GM19023 (cell line): ENCODE measurements around the gene SLC47A2.
A peak's percentile ranks its signal among the peaks of the same experiment; 100 is the strongest.

ENCODE experiments used
- ATAC-seq: cut with Tn5 transposase; IDR thresholded peaks from one replicate; pipeline ENCODE4 v1.9.1; 2021; ENCODE audit warnings: mild to moderate bottlenecking, moderate library complexity; ENCODE audit not compliant: unreplicated experiment

The SLC47A2 gene

GRCh38 chr17:19647697-19648474 is 68.5 kb downstream of the SLC47A2 start:
- peak; percentile 40 for ATAC-seq

- ATAC-seq, result no peak
These were observed 69.3 kb downstream of the SLC47A2 start for GRCh38 chr17:19646788-19647696.

- ATAC-seq, result no peak
These were observed 70.6 kb downstream of the SLC47A2 start for GRCh38 chr17:19645734-19646201.

GRCh38 chr17:19644493-19645210 is 71.7 kb downstream of the SLC47A2 start:
- no peak for ATAC-seq

- ATAC-seq, result no peak
These were observed 74.0 kb downstream of the SLC47A2 start for GRCh38 chr17:19642373-19642893.

- ATAC-seq, result no peak
These were observed 74.6 kb downstream of the SLC47A2 start for GRCh38 chr17:19641687-19642372.

GRCh38 chr17:19631905-19632304 is 84.5 kb downstream of the SLC47A2 start:
- no peak for ATAC-seq

GRCh38 chr17:19630661-19631060 is 85.7 kb downstream of the SLC47A2 start:
- no peak for ATAC-seq

GRCh38 chr17:19630035-19630434 is 86.3 kb downstream of the SLC47A2 start:
- no peak for ATAC-seq

GRCh38 chr17:19629449-19629848 is 86.9 kb downstream of the SLC47A2 start:
- no peak for ATAC-seq
